GM18519 (cell line): ENCODE measurements around the gene POU3F1.

Experiments used
- ATAC-seq: cut with Tn5 transposase; IDR thresholded peaks from one replicate; pipeline ENCODE4 v1.9.1; 2021; ENCODE audit warnings: mild to moderate bottlenecking, moderate library complexity; ENCODE audit not compliant: unreplicated experiment, low FRiP score

POU3F1 gene

DNA sequence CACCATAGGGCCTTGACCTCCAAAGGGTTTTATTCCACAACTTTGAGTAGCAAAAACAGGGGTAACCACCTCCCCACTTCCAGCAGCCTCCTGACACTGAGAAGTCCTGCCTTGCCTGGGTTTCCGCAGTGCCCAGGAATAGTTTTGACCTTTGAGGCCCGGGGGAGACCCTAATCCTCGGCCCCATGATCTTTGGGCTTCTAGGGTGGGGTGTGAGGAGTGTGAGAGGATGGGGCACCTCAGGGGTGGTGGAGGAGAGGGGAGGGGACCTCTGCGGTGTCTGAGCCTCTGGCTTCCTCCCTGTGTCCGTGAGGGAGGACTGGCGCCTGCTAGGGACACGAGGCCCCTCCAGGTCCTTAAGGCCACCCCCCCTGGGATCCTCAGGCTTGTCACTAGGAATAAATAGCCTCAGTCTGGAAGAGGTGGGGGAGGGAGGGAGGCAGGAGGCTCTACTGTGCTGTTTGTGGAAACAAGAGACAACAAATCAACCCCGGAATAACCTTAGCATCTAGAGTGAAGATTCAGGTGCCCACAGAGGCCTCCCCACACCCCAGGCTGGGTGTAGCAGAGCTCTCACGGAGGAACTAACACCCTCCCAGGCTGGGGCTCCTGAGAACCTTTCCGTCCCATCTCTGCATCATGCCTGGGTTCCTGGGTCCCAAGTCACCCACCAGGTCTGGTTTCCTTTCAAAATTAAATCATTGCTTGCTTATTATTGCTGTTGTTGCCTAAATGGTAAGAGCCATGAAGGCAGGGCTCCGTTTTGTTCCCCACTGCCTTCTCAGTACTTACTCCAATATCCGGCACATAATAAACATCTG, 40.4 kb downstream of the POU3F1 start:
- no peak for ATAC-seq

DNA sequence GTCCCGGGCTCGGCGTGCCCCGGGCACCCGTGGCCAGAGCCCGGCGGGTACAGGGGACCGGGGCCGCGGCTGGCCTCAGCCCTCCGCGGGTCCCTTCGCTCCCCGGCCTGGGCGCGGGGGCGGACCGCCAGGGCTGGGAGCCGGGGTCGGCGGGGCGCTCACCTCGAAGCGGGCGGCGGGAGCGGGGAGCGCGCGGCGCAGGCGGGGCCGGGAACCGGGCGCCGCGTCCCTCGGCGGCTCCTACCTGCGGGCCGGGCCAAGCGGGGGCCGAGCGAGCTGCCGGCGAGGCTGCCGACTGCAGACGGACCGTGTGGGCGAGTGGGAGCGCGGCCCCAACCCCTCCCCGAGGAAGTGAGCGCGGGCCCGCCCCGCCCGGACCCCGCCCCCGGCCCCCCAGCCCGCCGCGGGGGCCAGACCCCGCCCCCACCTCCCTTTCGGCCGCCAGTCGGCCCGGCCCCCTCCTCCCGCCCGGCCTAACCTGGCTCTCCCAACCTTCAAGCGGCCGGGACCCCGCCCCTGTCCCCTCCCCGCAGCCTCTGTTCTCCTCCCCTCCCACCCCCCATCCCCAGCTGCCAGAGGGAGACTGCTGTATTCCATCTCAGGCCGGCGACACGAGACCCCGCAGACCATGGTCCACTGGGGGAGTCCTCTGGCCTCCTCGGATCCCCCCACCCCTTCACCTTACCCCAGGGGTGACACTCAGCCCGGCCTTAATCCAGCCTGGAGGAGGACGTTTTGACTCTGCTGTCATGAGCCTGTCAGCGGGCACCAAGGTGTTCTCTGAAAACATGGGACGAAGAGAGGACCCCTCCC, 41.2 kb downstream of the POU3F1 start, which contains the start of gene FHL3:
Gene FHL3, minus strand, starts transcription at position 320 of the 813 bp plus-strand sequence. CDS start 6,102 bp downstream, outside the sequence.
- no peak for ATAC-seq

DNA sequence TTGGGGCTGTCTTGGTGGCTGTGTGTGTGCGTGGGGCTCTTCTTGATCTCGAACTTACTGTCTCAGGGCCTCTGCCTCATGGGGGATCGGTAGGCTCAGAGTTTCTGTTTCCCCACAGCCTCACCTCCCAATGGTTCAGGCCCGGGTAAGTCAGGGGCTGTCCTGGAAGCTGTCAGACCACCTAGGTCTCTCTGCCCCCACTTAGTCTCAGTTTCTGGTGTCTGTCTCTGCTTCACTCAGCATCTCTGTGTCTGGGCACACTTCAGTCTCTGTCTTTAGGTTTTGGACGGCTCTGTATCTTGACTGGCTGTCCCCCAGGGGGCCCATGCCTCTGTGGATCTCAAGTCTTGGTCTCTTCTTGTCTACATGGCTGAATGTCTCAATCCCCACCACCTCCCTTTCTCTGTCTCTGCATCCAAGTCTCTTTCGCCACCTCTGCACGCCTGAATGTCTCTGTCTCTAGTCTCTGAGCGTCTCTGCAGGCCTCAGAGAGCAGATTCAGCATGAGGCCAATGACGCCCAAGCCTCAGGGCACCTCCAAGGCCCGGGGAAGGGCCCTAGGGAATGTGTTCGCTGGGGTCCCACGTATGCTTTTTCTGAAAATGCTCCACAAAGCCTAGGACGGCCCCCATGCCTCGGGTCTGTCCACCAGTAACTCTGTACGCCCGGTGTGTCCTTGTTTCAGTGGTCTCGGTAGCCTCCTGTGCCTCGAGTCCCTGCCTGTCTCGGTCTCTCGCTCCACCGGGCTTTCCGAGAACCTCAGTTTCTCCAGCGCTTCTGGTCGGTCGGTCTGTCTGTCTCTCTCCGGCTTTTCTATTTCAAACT, 42.1 kb downstream of the POU3F1 start:
- no peak for ATAC-seq

DNA sequence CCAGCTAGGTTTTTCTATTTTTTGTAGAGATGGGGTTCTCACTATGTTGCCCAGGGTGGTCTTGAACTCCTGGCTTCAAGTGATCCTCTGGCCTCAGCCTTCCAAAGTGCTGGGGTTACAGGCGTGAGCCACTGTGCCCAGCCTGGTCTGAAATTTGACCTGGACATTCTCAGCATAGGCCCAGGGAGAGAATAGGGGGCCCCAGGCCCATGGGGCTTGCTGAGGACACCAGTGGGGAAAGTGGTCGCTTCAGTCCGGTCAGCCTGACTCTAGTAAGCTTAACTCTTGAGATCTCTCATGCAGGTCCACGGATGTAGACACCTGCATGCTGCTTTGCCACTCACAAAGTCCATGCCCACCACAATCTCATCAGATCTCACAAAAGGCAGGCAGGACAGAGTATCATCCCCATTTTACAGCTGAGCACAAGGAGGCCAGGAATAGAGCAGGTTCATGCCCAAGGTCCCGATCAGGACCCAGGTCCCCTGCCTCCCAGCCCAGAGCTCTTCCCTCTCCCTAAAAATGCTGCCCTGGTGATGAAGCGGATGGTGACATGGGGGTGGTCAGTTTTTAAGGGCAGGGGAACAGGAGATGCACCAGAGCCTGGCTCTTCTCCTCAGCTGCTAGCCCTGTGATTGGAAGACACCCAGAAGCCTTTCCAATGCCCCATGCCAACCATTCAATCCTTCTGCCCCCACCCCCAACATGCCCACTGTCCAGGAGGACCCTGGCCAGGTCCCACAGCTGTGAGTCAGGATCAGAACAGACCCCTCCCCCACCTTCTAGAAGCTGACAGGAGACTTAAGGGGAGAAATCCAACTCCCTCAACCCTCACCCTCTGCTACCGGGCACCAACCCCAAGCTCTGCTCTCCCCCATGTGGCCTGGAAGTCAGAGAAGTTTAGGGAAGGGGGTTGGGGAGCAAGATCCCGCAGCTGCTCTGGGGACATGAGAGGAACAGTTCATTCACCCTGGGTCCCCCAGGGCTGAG, 43.0 kb downstream of the POU3F1 start:
- no peak for ATAC-seq

DNA sequence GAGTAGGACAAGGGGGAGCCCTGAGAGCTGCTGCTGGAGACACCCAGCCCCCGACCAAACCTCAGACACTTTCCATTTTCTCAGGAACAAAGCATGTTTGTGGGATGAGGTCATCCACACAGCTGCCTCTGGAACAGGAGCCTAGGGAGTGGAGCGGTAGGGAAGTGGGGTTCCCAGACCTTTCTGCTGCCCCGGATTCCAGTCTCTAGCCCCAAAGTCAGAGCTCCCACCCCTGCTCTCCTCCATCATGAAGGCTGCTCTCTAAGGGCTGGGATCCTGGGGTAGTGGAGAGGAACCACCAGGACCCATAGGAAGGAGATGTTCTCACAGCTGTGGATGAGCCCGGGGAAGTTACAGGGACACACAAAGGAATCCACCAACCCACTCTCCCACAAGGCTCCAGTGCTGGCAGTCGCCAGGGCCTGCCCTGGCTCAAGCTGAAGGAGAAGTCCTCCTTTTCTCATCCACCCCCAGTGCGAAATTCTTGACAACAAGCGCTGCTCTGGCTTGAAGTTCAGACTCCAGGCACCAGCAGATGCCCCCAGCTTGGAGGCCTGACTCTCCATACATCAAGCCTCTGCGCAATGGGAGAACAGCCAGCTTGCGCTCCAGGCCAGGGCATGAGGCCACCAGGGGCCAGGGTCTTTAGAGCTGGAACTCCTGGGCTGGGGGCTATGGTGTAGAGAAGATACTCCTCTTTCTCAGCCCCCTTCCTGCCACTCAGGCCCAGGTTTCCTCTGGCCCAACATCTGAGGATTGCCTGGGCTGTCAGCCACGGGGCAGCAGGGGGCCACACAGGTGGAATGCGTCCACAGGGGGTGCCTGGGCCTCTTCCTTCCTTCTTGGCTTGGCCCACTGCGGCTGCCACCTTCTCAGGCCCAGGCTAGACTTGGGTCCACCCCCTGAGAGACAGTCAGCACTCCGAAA, 45.8 kb downstream of the POU3F1 start:
- ATAC-seq, result no peak

DNA sequence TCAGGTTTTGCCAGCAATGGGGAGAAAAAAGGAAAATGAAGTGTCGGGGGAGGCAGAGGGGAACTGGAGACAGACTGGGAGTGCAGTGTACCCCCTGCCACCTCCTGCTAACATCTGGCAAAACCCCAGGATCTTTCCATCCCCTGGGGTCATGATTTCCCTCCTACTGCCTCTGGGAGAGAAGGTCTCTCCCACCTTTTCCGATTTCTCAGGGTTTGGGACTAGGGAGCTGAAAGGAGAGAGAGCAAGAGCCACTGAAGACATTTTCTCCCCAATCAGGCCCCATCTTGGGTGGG, 46.4 kb downstream of the POU3F1 start:
- ATAC-seq, result no peak

DNA sequence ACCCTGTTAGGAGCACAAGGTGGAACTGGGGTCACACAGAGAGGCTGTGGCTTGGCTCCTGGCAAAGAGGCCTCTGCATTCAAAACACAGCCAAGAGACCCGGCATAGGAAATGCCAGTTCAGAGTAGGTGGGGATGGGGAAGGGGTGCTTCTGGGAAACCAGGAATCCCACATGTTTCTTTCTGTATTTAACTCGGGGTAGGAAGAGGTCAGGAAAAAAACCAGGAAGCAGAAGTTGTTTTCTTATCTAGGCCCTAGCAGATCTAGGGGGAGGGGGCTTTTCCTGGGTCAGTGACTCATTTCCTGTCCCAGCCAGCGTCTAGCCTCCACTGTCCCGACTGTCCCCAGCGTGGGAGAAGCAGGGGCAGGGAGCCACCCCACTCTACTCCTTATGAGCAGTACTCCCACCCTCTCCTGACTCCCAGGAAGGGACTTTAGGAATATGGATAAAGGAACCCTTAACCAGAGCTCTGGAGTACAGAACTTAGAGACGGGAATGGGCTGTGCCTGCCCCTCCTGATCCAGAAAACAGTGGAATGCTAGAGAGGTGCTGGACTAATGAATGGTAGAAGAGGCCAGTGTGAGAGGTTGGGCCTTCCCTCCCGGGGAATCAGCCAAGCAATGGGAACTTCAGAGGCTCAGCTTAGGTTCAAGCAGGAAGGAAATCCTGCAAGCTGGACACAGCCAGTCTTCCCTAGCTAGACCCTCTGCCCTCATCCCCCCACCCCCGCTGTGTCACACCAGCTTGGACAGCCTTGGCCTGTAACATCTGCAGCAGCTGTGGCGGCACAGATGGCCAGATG, 47.0 kb downstream of the POU3F1 start:
- no peak for ATAC-seq

DNA sequence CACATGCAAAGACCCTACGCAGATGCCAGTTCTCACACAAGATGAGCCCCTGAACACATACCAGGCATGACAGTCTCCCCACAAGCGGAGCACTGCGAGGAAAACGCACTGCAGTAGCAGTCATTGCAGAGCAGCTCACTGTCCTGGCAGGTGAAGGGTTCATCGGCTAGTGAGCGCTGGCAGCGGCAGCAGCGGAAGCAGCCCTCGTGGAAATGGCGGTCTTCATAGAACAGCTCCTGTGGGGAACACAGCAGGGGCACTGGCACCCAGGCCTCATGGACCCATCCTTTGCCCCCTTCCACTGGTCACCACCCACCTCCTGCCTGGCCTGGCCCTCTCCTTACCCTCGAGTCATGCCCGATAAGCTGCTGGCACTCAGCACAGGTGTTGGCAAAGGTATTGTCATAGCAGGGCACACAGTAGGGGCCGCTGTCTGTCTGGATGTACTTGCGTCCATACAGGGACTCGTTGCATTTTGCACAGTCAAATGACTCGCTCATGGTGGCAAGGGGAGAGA, 47.6 kb downstream of the POU3F1 start:
- no peak for ATAC-seq

DNA sequence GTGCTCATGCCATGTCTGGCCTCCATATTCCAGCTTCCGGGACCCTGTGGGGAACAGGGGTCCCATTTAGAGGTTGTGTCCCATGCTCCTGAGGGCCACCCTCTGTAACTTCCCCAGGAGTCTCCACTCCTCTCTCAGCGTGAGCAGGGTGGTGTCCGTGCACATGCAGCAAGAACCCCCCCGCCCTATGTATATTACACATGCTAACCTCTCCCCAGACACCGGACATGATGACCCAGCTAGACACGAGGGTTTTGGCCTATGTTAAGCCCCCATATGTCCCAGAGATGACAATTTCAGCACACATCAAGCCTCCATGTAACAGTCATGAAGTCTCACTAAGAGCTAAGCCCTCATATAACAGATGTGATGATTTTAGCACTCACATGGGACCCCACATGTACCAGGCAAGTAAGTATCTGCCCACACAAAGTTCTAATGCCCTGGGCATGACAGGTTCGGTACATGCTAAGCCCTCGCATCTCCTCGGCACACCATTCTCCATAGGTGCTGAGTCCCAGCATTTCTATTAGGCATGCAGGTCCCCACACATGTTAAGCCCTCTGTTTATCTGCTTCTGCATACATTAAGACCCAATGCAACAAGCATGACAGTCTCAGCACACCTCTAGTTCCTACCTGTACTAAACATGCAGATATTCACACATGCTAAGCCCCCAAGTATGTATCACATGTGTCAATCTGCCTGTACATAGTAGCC, 48.3 kb downstream of the POU3F1 start:
- no peak for ATAC-seq

DNA sequence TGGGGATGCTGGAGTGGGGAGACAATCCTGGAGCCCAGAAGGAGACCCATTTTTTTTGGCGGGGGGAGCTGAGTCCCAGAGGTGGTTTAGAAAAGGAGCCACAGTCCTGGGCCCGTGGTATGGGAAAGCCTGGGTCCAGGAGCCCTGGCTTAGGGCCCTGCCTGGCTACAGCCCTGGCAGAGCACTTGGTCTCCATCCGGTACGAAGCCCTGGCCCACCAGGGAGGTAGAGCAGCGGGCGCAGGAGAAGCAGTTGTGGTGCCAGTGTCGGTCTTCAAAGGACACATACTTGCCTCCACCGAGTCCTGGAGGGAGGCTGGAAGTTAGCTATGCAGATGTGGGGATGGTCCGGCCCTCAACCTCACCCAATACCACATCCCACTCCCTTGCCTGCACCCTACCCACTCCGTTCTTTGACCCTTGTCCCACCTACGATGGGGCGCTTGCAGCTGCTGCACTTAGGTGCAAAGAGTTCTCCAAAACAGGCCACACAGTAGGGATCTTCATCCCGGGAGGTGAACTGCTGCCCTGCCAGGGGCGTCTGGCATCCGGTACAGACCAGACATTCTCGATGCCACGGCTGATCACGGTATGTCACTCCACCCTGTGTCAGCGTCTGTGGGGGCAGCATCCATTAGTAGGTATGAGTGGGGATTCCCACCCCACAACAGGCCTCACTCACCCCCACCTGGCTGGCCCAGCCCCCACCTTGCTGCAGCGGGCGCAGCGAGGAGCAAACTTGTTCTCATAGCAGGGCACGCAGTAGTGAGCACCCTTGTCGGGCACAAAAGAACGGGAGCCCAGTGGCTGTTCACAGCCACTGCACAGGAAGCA, 49.1 kb downstream of the POU3F1 start:
- no peak for ATAC-seq

DNA sequence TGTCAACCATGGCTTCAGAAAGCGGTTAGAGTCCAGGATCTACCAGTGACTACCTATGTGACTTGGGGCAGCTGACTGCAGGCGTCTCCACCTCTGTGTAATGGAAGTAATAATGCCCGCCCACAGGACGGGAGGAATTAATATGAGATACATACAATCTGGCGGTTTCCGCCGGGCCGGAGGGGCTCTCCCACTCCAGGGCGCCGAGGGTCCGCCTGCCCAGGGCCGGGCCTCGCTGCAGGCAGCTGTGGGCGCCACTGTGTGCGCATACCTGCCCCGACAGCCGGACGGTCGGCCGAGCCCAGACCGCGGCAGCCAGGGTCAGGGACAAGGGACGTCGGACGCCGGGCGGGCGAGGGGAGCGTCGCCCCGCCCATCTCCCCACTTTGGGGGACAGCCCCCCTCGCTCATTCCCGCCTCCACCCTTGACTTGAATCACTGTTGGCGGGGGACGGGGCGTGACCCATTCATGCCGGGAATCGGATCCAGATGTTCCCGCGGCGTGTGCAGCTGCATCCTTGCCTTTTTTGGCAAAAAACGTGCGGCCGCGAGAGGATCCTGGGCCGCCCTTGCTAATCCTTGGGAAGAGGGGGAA, 50.7 kb downstream of the POU3F1 start:
- ATAC-seq, result no peak

DNA sequence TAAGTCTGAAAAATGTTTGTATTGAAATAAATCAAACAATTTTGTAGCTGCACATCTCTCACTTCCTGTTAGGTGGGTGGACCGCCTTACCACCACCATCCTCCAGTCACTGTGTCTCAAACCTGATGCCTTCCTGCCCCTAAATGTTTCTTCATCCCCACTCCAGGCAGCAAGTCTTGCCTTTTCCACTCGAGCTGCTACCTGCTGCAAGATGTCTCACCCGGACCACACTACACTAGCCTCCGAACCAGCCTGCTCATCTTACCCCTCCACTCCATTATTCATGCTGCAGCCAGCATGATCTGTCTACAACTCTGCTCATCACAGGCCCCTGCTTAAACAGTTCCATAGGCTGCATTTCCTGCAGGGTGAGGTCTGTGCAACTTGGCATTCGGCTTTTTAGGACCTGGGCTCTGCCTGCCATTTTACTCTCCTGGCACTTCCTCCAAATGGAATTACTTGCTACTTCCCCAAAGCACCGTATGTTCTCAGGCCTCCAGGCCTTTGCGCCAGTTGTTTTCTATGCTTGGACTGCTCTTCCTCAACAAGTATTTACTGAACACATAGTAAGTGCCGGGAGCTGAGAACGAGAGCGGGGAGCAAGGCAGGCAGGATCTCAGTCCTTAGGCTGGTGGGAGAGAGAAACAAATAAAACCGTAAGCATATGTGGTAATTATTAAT, 51.6 kb downstream of the POU3F1 start:
- ATAC-seq, result no peak
